Activated CD4-positive, alpha-beta T cell treated with anti-CD3 and anti-CD28 coated beads, Interleukin-2, amount 50 U/mL, for 16 hours (primary cell): Measurements from ENCODE around the gene GALNS.

Source experiments
- DNase-seq: peaks from one replicate; pipeline ENCODE4 v3.0.0-alpha.2; 2020

Gene GALNS

GRCh38 chr16:88814144-88814502 lies 42.6 kb downstream of the GALNS start:
- DNase-seq = no peak

GRCh38 chr16:88813269-88814143 lies 43.2 kb downstream of the GALNS start:
- DNase-seq = no peak

- peak; percentile 60 for DNase-seq
Observed at GRCh38 chr16:88812513-88813268, 44.1 kb downstream of the GALNS start.

GRCh38 chr16:88811769-88812512 lies 44.8 kb downstream of the GALNS start, which contains the start of gene APRT:
TSS of gene APRT (minus strand) at chr16:88811928. CDS start at chr16:88811899, 29 bp downstream.
- peak; percentile 97 for DNase-seq

GRCh38 chr16:88810912-88811768 lies 45.6 kb downstream of the GALNS start:
- peak; percentile 70 for DNase-seq

- DNase-seq = peak; percentile 61
Observed at GRCh38 chr16:88810166-88810911, 46.4 kb downstream of the GALNS start.

- DNase-seq = no peak
Observed at GRCh38 chr16:88809676-88810165, 47.0 kb downstream of the GALNS start.

- no peak for DNase-seq
Observed at GRCh38 chr16:88809068-88809675, 47.6 kb downstream of the GALNS start.

GRCh38 chr16:88807626-88808453 lies 48.9 kb downstream of the GALNS start:
- DNase-seq = no peak

GRCh38 chr16:88807142-88807625 lies 49.6 kb downstream of the GALNS start:
- DNase-seq = no peak

GRCh38 chr16:88806491-88807111 lies 50.1 kb downstream of the GALNS start:
- DNase-seq = no peak

- DNase-seq = no peak
Observed at GRCh38 chr16:88805887-88806393, 50.8 kb downstream of the GALNS start.

GRCh38 chr16:88805340-88805715 lies 51.4 kb downstream of the GALNS start:
- DNase-seq = no peak

GRCh38 chr16:88804552-88805339 lies 52.0 kb downstream of the GALNS start:
- DNase-seq = peak; percentile 56

GRCh38 chr16:88804173-88804551 lies 52.6 kb downstream of the GALNS start:
- DNase-seq = no peak

GRCh38 chr16:88803264-88803987 lies 53.3 kb downstream of the GALNS start, which contains the start of gene CDT1:
TSS of gene CDT1 (plus strand) at chr16:88803789. CDS start at chr16:88803832, 43 bp downstream.
- DNase-seq = peak; percentile 87

- DNase-seq = no peak
Observed at GRCh38 chr16:88800277-88800592, 56.5 kb downstream of the GALNS start.
